ENCODE measurements around the gene GRB14.

DNA sequence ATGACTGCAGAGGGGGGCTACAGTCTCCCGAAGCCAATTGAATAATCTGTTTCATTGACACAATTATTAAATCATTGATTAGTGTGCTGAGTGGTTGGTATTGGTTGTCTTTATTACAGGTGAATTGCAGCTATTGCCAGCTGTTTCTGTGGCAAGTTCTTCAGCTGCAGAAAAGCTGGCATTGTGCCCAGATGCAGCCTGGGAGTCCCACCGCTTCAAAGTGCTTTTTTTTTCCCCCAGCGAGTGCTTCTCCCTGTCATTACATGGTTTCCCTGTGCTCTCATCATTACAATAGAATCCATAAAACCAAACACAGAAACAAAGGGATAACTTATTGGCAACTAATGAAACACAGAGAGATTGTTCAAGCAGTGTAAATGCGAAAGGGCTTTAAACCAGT, 164.7 kb downstream of the GRB14 start:
- no peak for TF ChIP-seq POLR2A (IDR thresholded peaks at IDR 0.05)
- TF ChIP-seq, protein P1, sequence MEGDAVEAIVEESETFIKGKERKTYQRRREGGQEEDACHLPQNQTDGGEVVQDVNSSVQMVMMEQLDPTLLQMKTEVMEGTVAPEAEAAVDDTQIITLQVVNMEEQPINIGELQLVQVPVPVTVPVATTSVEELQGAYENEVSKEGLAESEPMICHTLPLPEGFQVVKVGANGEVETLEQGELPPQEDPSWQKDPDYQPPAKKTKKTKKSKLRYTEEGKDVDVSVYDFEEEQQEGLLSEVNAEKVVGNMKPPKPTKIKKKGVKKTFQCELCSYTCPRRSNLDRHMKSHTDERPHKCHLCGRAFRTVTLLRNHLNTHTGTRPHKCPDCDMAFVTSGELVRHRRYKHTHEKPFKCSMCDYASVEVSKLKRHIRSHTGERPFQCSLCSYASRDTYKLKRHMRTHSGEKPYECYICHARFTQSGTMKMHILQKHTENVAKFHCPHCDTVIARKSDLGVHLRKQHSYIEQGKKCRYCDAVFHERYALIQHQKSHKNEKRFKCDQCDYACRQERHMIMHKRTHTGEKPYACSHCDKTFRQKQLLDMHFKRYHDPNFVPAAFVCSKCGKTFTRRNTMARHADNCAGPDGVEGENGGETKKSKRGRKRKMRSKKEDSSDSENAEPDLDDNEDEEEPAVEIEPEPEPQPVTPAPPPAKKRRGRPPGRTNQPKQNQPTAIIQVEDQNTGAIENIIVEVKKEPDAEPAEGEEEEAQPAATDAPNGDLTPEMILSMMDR (IDR thresholded peaks at IDR 0.05) = no peak
